C4-2B (cell line): ENCODE measurements around the gene TBCEL.

ENCODE experiments used
- CTCF ChIP-seq: fragments of 450-650 bp; conservative IDR thresholded peaks from 2 replicates; pipeline ENCODE4 v1.5.1; 2017; ENCODE audit warnings: mild to moderate bottlenecking
- ZFX ChIP-seq: fragments of 450-650 bp; IDR thresholded peaks from 2 replicates; pipeline ENCODE4 v1.6.1; 2017

- TF ChIP-seq CTCF (no peak), ZFX (no peak)
Measured at GRCh38 chr11:121057922-121058321, 34.0 kb downstream of the TBCEL start.
